Vagina (tissue), 2 donors: ENCODE measurements around the gene CLDN16. TPM values are rescaled to one million over a fixed set of nuclear protein-coding genes. Genes with fewer than 3 reads are reported as not detected.

Source experiments
- DNase-seq, 2 donors: peaks; one replicate each; pipeline ENCODE4 v3.0.0-alpha.2; 2017; ENCODE audit errors: extremely low spot score in 2 of 2
- H3K27ac ChIP-seq: fragments of 200-600 bp; sonication (generic); one replicate; pipeline ENCODE4 v1.5.1; 2019
- H3K27me3 ChIP-seq: fragments of 200-600 bp; sonication (generic); one replicate; pipeline ENCODE4 v1.5.1; 2019
- H3K36me3 ChIP-seq, 2 donors: fragments of 200-600 bp; sonication (generic); one replicate each; pipeline ENCODE4 v1.5.1; 2017 to 2019
- H3K4me1 ChIP-seq: fragments of 200-600 bp; sonication (generic); one replicate; pipeline ENCODE4 v1.5.1; 2019
- H3K4me3 ChIP-seq, 2 donors: fragments of 200-600 bp; sonication (generic); 1 replicate in 1 of 2; 2 replicates in 1 of 2; pipeline ENCODE4 v1.5.1; 2016 to 2019
- H3K9me3 ChIP-seq: fragments of 200-600 bp; sonication (generic); one replicate; pipeline ENCODE4 v1.5.1; 2019
- POLR2A ChIP-seq, 2 donors: fragments of 450-650 bp; IDR thresholded peaks; one replicate each; pipeline ENCODE4 v1.6.1; 2017; ENCODE audit warnings: antibody characterized with exemption in 2 of 2, mild to moderate bottlenecking in 2 of 2, moderate library complexity in 2 of 2
- POLR2AphosphoS5 ChIP-seq, 2 donors: sonication (generic); formaldehyde crosslinking; IDR thresholded peaks; one replicate each; pipeline ENCODE4 v1.9.0; 2017; ENCODE audit warnings: antibody characterized with exemption in 2 of 2, mild to moderate bottlenecking in 2 of 2, low read depth in 1 of 2; ENCODE audit not compliant: insufficient read depth in 1 of 2
- intact Hi-C: fragments of 100-400 bp; cut with DNase I; formaldehyde crosslinking; loops from one replicate; pipeline ENCODE4 v1.15.1; 2023
- total RNA-seq: library from RNA; depleted of rRNA; stranded (reverse); fragments of >200 nt; gene quantifications from one replicate; pipeline ENCODE4 v1.2.3, GENCODE V29; 2016
- TF ChIP-seq, protein P1 (sequence below), 3 experiments: fragments of 450-650 bp in 2 of 3; fragments of 200-600 bp in 1 of 3; sonication (generic) in 1 of 3; IDR thresholded peaks; one replicate each; pipeline ENCODE4 v1.5.1; 2017 to 2019; ENCODE audit warnings: antibody characterized with exemption in 3 of 3, mild to moderate bottlenecking in 2 of 3, moderate library complexity in 2 of 3

The CLDN16 gene
- total RNA-seq, 1 donor from 2014 or later = 0.49 TPM

GRCh38 chr3:190368881-190369280 lies 19.1 kb upstream of the CLDN16 start:
- no peak overlapping the region for H3K4me3 ChIP-seq
- H3K36me3 ChIP-seq = no peaks in the 10 kb centered on the region
- TF ChIP-seq POLR2A (IDR thresholded peaks at IDR 0.05) = no peak
- TF ChIP-seq, protein P1, sequence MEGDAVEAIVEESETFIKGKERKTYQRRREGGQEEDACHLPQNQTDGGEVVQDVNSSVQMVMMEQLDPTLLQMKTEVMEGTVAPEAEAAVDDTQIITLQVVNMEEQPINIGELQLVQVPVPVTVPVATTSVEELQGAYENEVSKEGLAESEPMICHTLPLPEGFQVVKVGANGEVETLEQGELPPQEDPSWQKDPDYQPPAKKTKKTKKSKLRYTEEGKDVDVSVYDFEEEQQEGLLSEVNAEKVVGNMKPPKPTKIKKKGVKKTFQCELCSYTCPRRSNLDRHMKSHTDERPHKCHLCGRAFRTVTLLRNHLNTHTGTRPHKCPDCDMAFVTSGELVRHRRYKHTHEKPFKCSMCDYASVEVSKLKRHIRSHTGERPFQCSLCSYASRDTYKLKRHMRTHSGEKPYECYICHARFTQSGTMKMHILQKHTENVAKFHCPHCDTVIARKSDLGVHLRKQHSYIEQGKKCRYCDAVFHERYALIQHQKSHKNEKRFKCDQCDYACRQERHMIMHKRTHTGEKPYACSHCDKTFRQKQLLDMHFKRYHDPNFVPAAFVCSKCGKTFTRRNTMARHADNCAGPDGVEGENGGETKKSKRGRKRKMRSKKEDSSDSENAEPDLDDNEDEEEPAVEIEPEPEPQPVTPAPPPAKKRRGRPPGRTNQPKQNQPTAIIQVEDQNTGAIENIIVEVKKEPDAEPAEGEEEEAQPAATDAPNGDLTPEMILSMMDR (IDR thresholded peaks at IDR 0.05) = no peak
- no peak for TF ChIP-seq POLR2AphosphoS5 (IDR thresholded peaks at IDR 0.05; ENCODE audit: insufficient read depth in 1 of 2, low read depth in 1 of 2)
- peak overlapping the region; percentile 42 for H3K27ac ChIP-seq
- DNase-seq = no peak
- H3K4me1 ChIP-seq = peaks cover 9% of the 10 kb centered on the region
- intact Hi-C loops = no loop called here
- no peaks in the 10 kb centered on the region for H3K9me3 ChIP-seq
- no peaks in the 10 kb centered on the region for H3K27me3 ChIP-seq

DNA sequence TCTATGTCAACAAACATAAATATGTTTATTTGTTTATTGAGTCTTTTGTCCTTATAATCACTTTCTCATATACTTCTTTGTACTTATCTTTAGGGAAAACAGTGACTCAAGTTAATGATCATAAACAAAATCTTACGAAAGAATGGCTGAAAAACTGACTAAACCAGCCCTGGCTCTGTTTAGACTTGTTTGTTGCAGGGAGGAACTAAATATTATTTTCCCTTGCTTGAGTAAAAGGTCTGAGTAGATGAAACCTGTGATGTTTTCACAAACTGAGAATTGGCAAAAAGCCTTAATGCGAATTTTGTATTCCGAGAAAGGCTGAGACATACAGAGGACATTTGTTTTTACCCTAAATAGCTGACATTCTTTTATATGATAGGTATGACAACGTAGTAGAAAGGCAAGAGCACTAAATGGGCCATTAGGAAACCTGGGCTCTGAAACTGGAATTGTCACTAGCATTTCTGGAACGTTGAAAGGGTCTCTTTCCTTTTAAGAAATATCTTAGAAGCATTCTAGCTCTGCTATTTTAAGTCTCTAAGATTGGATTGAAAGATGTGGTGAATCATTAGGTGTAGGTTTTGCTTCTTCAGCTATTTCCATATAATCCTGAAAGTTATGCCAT lies 18.2 kb upstream of the CLDN16 start:
- intact Hi-C loops = no loop called here
- no peak for DNase-seq
- Histone ChIP-seq H3K36me3 (no peaks in the 10 kb centered on the region), H3K9me3 (no peaks in the 10 kb centered on the region), H3K27ac (peak overlapping the region; percentile 59), H3K27me3 (no peaks in the 10 kb centered on the region), H3K4me3 (no peak overlapping the region), H3K4me1 (peaks cover 9% of the 10 kb centered on the region)
- TF ChIP-seq, protein P1 (IDR thresholded peaks at IDR 0.05) = no peak
- TF ChIP-seq POLR2A (IDR thresholded peaks at IDR 0.05) (no peak), POLR2AphosphoS5 (IDR thresholded peaks at IDR 0.05; ENCODE audit: insufficient read depth in 1 of 2, low read depth in 1 of 2) (peak in 1 of 2 donors; percentile 90)

GRCh38 chr3:190370369-190370768 lies 17.6 kb upstream of the CLDN16 start:
- Histone ChIP-seq H3K27ac (peak overlapping the region; percentile 59), H3K4me1 (peaks cover 9% of the 10 kb centered on the region), H3K27me3 (no peaks in the 10 kb centered on the region), H3K9me3 (no peaks in the 10 kb centered on the region), H3K36me3 (no peaks in the 10 kb centered on the region), H3K4me3 (no peak overlapping the region)
- intact Hi-C loops = no loop called here
- DNase-seq = no peak
- no peak for TF ChIP-seq POLR2A (IDR thresholded peaks at IDR 0.05)

DNA sequence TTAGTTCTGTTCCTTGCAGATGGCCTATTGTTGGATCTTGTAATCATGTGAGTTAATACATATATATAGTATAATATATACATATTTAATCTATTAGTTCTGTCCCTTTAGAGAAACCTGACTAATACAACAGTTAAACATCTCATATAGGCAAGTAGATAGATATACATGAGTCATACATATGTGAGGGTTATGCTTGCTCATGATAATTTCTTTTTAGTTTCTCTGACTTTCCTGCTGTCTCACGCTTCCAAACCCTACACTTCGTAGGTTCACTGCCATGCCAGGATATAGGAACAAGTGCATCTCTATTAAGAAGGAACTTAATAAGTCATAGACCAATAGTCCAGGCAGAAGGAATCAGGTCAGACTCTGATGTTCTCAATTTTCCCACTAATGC lies 16.8 kb upstream of the CLDN16 start:
- Histone ChIP-seq H3K27me3 (no peaks in the 10 kb centered on the region), H3K9me3 (no peaks in the 10 kb centered on the region), H3K4me1 (peaks cover 4% of the 10 kb centered on the region), H3K27ac (no peak overlapping the region), H3K4me3 (no peak overlapping the region), H3K36me3 (no peaks in the 10 kb centered on the region)
- no peak for TF ChIP-seq POLR2AphosphoS5 (IDR thresholded peaks at IDR 0.05; ENCODE audit: insufficient read depth in 1 of 2, low read depth in 1 of 2)
- TF ChIP-seq, protein P1 (IDR thresholded peaks at IDR 0.05) = no peak
- TF ChIP-seq POLR2A (IDR thresholded peaks at IDR 0.05) = no peak
- no peak for DNase-seq
- intact Hi-C loops = no loop called here

DNA sequence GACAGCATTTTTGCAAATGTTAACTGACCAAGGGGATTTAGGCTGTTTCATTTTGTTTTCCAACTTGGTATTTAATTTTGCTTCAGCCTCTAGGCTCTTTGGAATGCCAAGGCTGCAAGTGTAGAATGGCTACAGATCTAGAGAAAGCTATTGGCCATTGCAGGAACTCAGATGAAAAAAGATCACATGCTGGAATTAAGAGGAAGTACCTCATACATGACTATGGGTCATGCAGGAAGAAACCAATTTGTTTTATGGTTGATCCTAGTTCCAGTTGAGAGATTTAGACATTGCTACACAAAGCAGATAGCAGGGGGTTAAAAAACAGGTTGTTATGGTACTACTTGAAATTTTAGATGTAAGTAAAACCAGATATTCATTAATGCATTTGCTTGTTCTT lies 12.7 kb upstream of the CLDN16 start:
- TF ChIP-seq, protein P1 (IDR thresholded peaks at IDR 0.05) = no peak
- no peak for TF ChIP-seq POLR2A (IDR thresholded peaks at IDR 0.05)
- TF ChIP-seq POLR2AphosphoS5 (IDR thresholded peaks at IDR 0.05; ENCODE audit: insufficient read depth in 1 of 2, low read depth in 1 of 2) = no peak
- intact Hi-C loops = no loop called here
- DNase-seq = no peak

More for the DNA sequence above, 12.7 kb upstream of the CLDN16 start:
- Histone ChIP-seq H3K4me3 (no peak overlapping the region), H3K4me1 (no peaks in the 10 kb centered on the region), H3K9me3 (no peaks in the 10 kb centered on the region), H3K27me3 (no peaks in the 10 kb centered on the region), H3K27ac (no peak overlapping the region), H3K36me3 (no peaks in the 10 kb centered on the region)
